Measurements from ENCODE around the gene NCBP2L. TPM values are rescaled to one million over a fixed set of nuclear protein-coding genes. Genes with fewer than 3 reads are reported as not detected.

Gene NCBP2L
- total and polyA plus RNA-seq, 2 of the 8 experiments (the other 6 are each of a cell fraction or from before 2014, with no cell fraction given) = not detected

GRCh38 chrX:107752043-107752442 is 25.5 kb upstream of the NCBP2L start:
- Histone ChIP-seq H4K5ac (ENCODE audit: insufficient read length, low read depth, low read length) (no peak overlapping the region), H3K14ac (ENCODE audit: insufficient read length) (no peak overlapping the region), H3K9ac (replicated peaks in 1 of 4; ENCODE audit: extremely low read depth in 1 of 4, low read depth in 3 of 4, low read length in 3 of 4) (no peak overlapping the region), H4K8ac (ENCODE audit: extremely low read depth, insufficient read depth, low read length) (no peak overlapping the region), H3K36me3 (ENCODE audit: control insufficient read depth in 2 of 4, insufficient read depth in 4 of 4, low read length in 3 of 4) (no peaks in the 10 kb centered on the region), H3K27ac (ENCODE audit: low read depth, low read length) (no peak overlapping the region), H3K23me2 (ENCODE audit: low read depth, low read length) (no peaks in the 10 kb centered on the region), H2BK20ac (ENCODE audit: low read length) (no peak overlapping the region), H2BK15ac (ENCODE audit: low read length) (no peak overlapping the region), H2BK5ac (ENCODE audit: low read depth, low read length) (no peak overlapping the region), H4K91ac (replicated peaks; ENCODE audit: insufficient read length, low read length) (no peak overlapping the region), H2AK5ac (ENCODE audit: low read depth, low read length) (no peak overlapping the region), H3K4me1 (replicated peaks in 1 of 4; ENCODE audit: control insufficient read depth in 3 of 4, insufficient read depth in 4 of 4, low read length in 3 of 4) (peaks cover 0 to 9% (median 2%) of the 10 kb centered on the region in 4 experiments; a peak in 4 of 7 replicates), H3K79me2 (ENCODE audit: control insufficient read depth in 1 of 2, insufficient read depth in 2 of 2, low read length in 2 of 2) (no peaks in the 10 kb centered on the region), H3K27me3 (replicated peaks in 1 of 4; ENCODE audit: control insufficient read depth in 3 of 4, extremely low read depth in 1 of 4, insufficient read depth in 3 of 4, low read length in 3 of 4) (no peaks in the 10 kb centered on the region), H2BK120ac (replicated peaks; ENCODE audit: low read depth, low read length) (no peak overlapping the region), H2BK12ac (ENCODE audit: low read depth, low read length) (no peak overlapping the region), H3K9me3 (ENCODE audit: insufficient read depth in 2 of 2, low read depth in 1 of 2, low read length in 1 of 2) (no peaks in the 10 kb centered on the region), H4K20me1 (replicated peaks in 1 of 2; ENCODE audit: control insufficient read depth in 1 of 2, insufficient read depth in 2 of 2, low read length in 2 of 2) (no peaks in the 10 kb centered on the region), H3K4ac (replicated peaks; ENCODE audit: insufficient read length, low read depth, low read length) (no peak overlapping the region), H3K18ac (ENCODE audit: extremely low read depth, low read length) (no peak overlapping the region), H2AFZ (ENCODE audit: low read length) (no peak overlapping the region), H3K23ac (ENCODE audit: insufficient read length) (no peak overlapping the region), H3K56ac (replicated peaks; ENCODE audit: insufficient read length, low read depth, low read length) (no peak overlapping the region), H3K4me2 (ENCODE audit: insufficient read depth in 1 of 2, low read depth in 2 of 2, low read length in 2 of 2) (no peak overlapping the region), H3K4me3 (ENCODE audit: extremely low read depth in 1 of 4, insufficient read depth in 2 of 4, low read depth in 3 of 4, low read length in 4 of 4) (no peak overlapping the region), H3K79me1 (ENCODE audit: low read depth, low read length) (no peaks in the 10 kb centered on the region)
- FAIRE-seq (no peak), DNase-seq (ENCODE audit: low read depth in 1 of 2, low spot score in 2 of 2) (no peak)
- WGBS, 2 experiments (ENCODE audit: extremely low coverage in 1 of 2, insufficient coverage in 1 of 2, insufficient read length in 1 of 2, insufficient replicate concordance in 2 of 2, low coverage in 1 of 2, low lambda C conversion rate in 2 of 2, missing lambda C conversion rate in 1 of 2) = 90% methylated on average over 3 of the region's 3 CpGs; no CpG with 5 or more reads in 1 of the 2 experiments
- ChIA-PET POLR2A (ENCODE audit: partially characterized antibody) (interaction anchor here (1.1 kb wide), 1 partner anchor 11 kb away, joined by 3 read pairs; no protein-coding TSS in a partner anchor), CTCF (ENCODE audit: partially characterized antibody) (interaction anchor here (0.7 to 4.2 kb wide), 6 partner anchors 8 to 79 kb away, joined by 3 to 21 read pairs (median 5); partner anchors contain the start of genes NCBP2L and TSC22D3)
- TF ChIP-seq CTCF (IDR thresholded peaks at IDR 0.05; ENCODE audit: control extremely low read depth in 1 of 3, insufficient read depth in 1 of 3, low read depth in 1 of 3, low read length in 3 of 3) = no peak
- no peak for TF ChIP-seq BACH1 (IDR thresholded peaks at IDR 0.05; ENCODE audit: low read length)
- no peak for TF ChIP-seq MAFK (IDR thresholded peaks at IDR 0.05; ENCODE audit: low read depth, low read length)
- TF ChIP-seq TAF1 (IDR thresholded peaks at IDR 0.05; ENCODE audit: low read depth, low read length) = no peak
- no peak for TF ChIP-seq CBX5 (IDR thresholded peaks at IDR 0.05; ENCODE audit: low read depth, low read length)
- TF ChIP-seq RFX5 (IDR thresholded peaks at IDR 0.05; ENCODE audit: borderline replicate concordance, low read depth, low read length) = no peak
